Activated CD4-positive, alpha-beta memory T cell treated with anti-CD3 and anti-CD28 coated beads for 36 hours (primary cell): Measurements from ENCODE around the gene STAG1. TPM values are rescaled to one million over a fixed set of nuclear protein-coding genes. Genes with fewer than 3 reads are reported as not detected.
"Not testable (repeated sequence)": the region's sequence is repeated elsewhere in the genome, so short reads cannot be mapped to it uniquely, and the experiment has no call there.

ENCODE experiments used
- CTCF ChIA-PET: fragments of 350-600 bp; sonication (Branson Sonifier 250); formaldehyde crosslinking; loops from one replicate; lab custom pipeline; 2021; ENCODE audit warnings: antibody characterized with exemption, inconsistent platforms; lab: Charles Lee
- POLR2A ChIA-PET: fragments of 350-600 bp; sonication (Branson Sonifier 250); formaldehyde crosslinking; loops from one replicate; lab custom pipeline; 2021; ENCODE audit warnings: antibody characterized with exemption; lab: Charles Lee
- DNase-seq: peaks from one replicate; pipeline ENCODE4 v3.0.0-alpha.2; 2020
- H3K27ac Mint-ChIP-seq: one replicate; pipeline ENCODE4 v1.8.0; 2021; ENCODE audit warnings: mixed read lengths
- H3K27me3 Mint-ChIP-seq: one replicate; pipeline ENCODE4 v1.8.0; 2021; ENCODE audit warnings: mixed read lengths
- H3K36me3 Mint-ChIP-seq: one replicate; pipeline ENCODE4 v1.8.0; 2021; ENCODE audit warnings: mixed read lengths
- H3K4me1 Mint-ChIP-seq: one replicate; pipeline ENCODE4 v1.8.0; 2021; ENCODE audit warnings: low read depth, mixed read lengths
- H3K4me3 Mint-ChIP-seq: one replicate; pipeline ENCODE4 v1.8.0; 2021; ENCODE audit warnings: mild to moderate bottlenecking, mixed read lengths
- H3K9me3 Mint-ChIP-seq: one replicate; pipeline ENCODE4 v1.8.0; 2021; ENCODE audit warnings: mixed read lengths
- intact Hi-C: fragments of 100-400 bp; cut with micrococcal nuclease; formaldehyde crosslinking; loops from one replicate; pipeline ENCODE4 v1.15.1; 2023
- total RNA-seq, 2 experiments: library from RNA; stranded (reverse); gene quantifications; one replicate each; pipeline ENCODE4 v1.2.3, GENCODE V29; 2021

The STAG1 gene
- total RNA-seq, 2 experiments from 2014 or later: 30.6 to 32.3 TPM

- POLR2A ChIA-PET: interaction anchor here (0.6 kb wide), 1 partner anchor 230 kb away, joined by 3 read pairs; no protein-coding TSS in a partner anchor
- Mint-ChIP-seq H3K27ac (no peak overlapping the region), H3K27me3 (no peaks in the 10 kb centered on the region), H3K9me3 (no peaks in the 10 kb centered on the region), H3K4me3 (no peak overlapping the region), H3K4me1 (peaks cover 25% of the 10 kb centered on the region), H3K36me3 (peaks cover 2% of the 10 kb centered on the region)
- intact Hi-C loops: no loop called here
- no peak for DNase-seq
- CTCF ChIA-PET: interaction anchor here (0.6 kb wide), 2 partner anchors 22 to 81 kb away, joined by 3 read pairs; no protein-coding TSS in a partner anchor
Measured at GRCh38 chr3:136637176-136637575, 115.0 kb downstream of the STAG1 start.

GRCh38 chr3:136634821-136635220 lies 117.4 kb downstream of the STAG1 start:
- no peak overlapping the region for H3K27ac Mint-ChIP-seq

GRCh38 chr3:136632625-136633081 lies 119.5 kb downstream of the STAG1 start:
- DNase-seq: no peak
- Mint-ChIP-seq H3K36me3 (peaks cover 22% of the 10 kb centered on the region), H3K9me3 (peaks cover 9% of the 10 kb centered on the region), H3K4me1 (peaks cover 31% of the 10 kb centered on the region), H3K27ac (no peak overlapping the region), H3K27me3 (no peaks in the 10 kb centered on the region), H3K4me3 (no peak overlapping the region)
- POLR2A ChIA-PET: no interaction called here
- intact Hi-C loops: no loop called here
- CTCF ChIA-PET: no interaction called here

More at GRCh38 chr3:136634821-136635220, 117.4 kb downstream of the STAG1 start:
- ChIA-PET CTCF (no interaction called here), POLR2A (no interaction called here)
- no peaks in the 10 kb centered on the region for H3K27me3 Mint-ChIP-seq
- intact Hi-C loops: no loop called here
- peaks cover 31% of the 10 kb centered on the region for H3K4me1 Mint-ChIP-seq
- no peak for DNase-seq
- H3K4me3 Mint-ChIP-seq: no peak overlapping the region
- peaks cover 5% of the 10 kb centered on the region for H3K36me3 Mint-ChIP-seq
- no peaks in the 10 kb centered on the region for H3K9me3 Mint-ChIP-seq

- CTCF ChIA-PET: no interaction called here
- H3K27me3 Mint-ChIP-seq: no peaks in the 10 kb centered on the region
- no peak overlapping the region for H3K4me3 Mint-ChIP-seq
- POLR2A ChIA-PET: no interaction called here
- H3K9me3 Mint-ChIP-seq: peaks cover 10% of the 10 kb centered on the region
- H3K36me3 Mint-ChIP-seq: peaks cover 23% of the 10 kb centered on the region
- H3K4me1 Mint-ChIP-seq: peaks cover 24% of the 10 kb centered on the region
- intact Hi-C loops: no loop called here
- no peak overlapping the region for H3K27ac Mint-ChIP-seq
- no peak for DNase-seq
Measured at GRCh38 chr3:136631424-136631823, 120.8 kb downstream of the STAG1 start.

GRCh38 chr3:136630915-136631314 lies 121.3 kb downstream of the STAG1 start:
- Mint-ChIP-seq H3K27me3 (no peaks in the 10 kb centered on the region), H3K27ac (no peak overlapping the region), H3K4me1 (peaks cover 24% of the 10 kb centered on the region), H3K4me3 (no peak overlapping the region), H3K9me3 (peaks cover 10% of the 10 kb centered on the region), H3K36me3 (peaks cover 24% of the 10 kb centered on the region)
- POLR2A ChIA-PET: no interaction called here
- intact Hi-C loops: no loop called here
- CTCF ChIA-PET: no interaction called here
- DNase-seq: no peak

- intact Hi-C loops: no loop called here
- H3K9me3 Mint-ChIP-seq: peaks cover 10% of the 10 kb centered on the region
Measured at GRCh38 chr3:136626493-136626892, 125.7 kb downstream of the STAG1 start.

GRCh38 chr3:136624894-136625815 lies 127.0 kb downstream of the STAG1 start:
- no peak for DNase-seq
- peaks cover 9% of the 10 kb centered on the region for H3K4me1 Mint-ChIP-seq
- no peak overlapping the region for H3K4me3 Mint-ChIP-seq
- ChIA-PET CTCF (no interaction called here), POLR2A (no interaction called here)
- H3K9me3 Mint-ChIP-seq: peaks cover 10% of the 10 kb centered on the region
- intact Hi-C loops: no loop called here
- H3K36me3 Mint-ChIP-seq: peaks cover 30% of the 10 kb centered on the region
- H3K27me3 Mint-ChIP-seq: no peaks in the 10 kb centered on the region
- H3K27ac Mint-ChIP-seq: no peak overlapping the region

More at GRCh38 chr3:136626493-136626892, 125.7 kb downstream of the STAG1 start:
- H3K27ac Mint-ChIP-seq: no peak overlapping the region
- CTCF ChIA-PET: no interaction called here
- POLR2A ChIA-PET: no interaction called here
- H3K27me3 Mint-ChIP-seq: no peaks in the 10 kb centered on the region
- H3K36me3 Mint-ChIP-seq: peaks cover 28% of the 10 kb centered on the region
- H3K4me3 Mint-ChIP-seq: no peak overlapping the region
- DNase-seq: no peak
- H3K4me1 Mint-ChIP-seq: peaks cover 9% of the 10 kb centered on the region

GRCh38 chr3:136624371-136624770 lies 127.8 kb downstream of the STAG1 start:
- intact Hi-C loops: no loop called here
- ChIA-PET CTCF (no interaction called here), POLR2A (no interaction called here)
- Mint-ChIP-seq H3K27ac (no peak overlapping the region), H3K36me3 (peaks cover 27% of the 10 kb centered on the region), H3K9me3 (peaks cover 10% of the 10 kb centered on the region), H3K4me1 (peaks cover 9% of the 10 kb centered on the region), H3K27me3 (no peaks in the 10 kb centered on the region), H3K4me3 (no peak overlapping the region)
- no peak for DNase-seq

GRCh38 chr3:136621628-136622027 lies 130.6 kb downstream of the STAG1 start:
- DNase-seq: no peak
- H3K27ac Mint-ChIP-seq: no peak overlapping the region

GRCh38 chr3:136620436-136620835 lies 131.7 kb downstream of the STAG1 start:
- ChIA-PET POLR2A (interaction anchor here (0.5 kb wide), 1 partner anchor 279 kb away, joined by 4 read pairs; no protein-coding TSS in a partner anchor), CTCF (no interaction called here)
- intact Hi-C loops: no loop called here
- no peaks in the 10 kb centered on the region for H3K9me3 Mint-ChIP-seq
- peaks cover 19% of the 10 kb centered on the region for H3K36me3 Mint-ChIP-seq
- no peak for DNase-seq
- peak overlapping the region; percentile 13 for H3K27ac Mint-ChIP-seq
- peaks cover 13% of the 10 kb centered on the region for H3K4me1 Mint-ChIP-seq
- no peaks in the 10 kb centered on the region for H3K27me3 Mint-ChIP-seq
- H3K4me3 Mint-ChIP-seq: no peak overlapping the region

More at GRCh38 chr3:136621628-136622027, 130.6 kb downstream of the STAG1 start:
- ChIA-PET POLR2A (no interaction called here), CTCF (no interaction called here)
- no peaks in the 10 kb centered on the region for H3K9me3 Mint-ChIP-seq
- no peaks in the 10 kb centered on the region for H3K27me3 Mint-ChIP-seq
- H3K4me3 Mint-ChIP-seq: no peak overlapping the region
- intact Hi-C loops: no loop called here
- H3K36me3 Mint-ChIP-seq: peaks cover 19% of the 10 kb centered on the region
- H3K4me1 Mint-ChIP-seq: peaks cover 14% of the 10 kb centered on the region

GRCh38 chr3:136617969-136618525 lies 134.1 kb downstream of the STAG1 start:
- H3K4me1 Mint-ChIP-seq, POLR2A ChIA-PET, H3K27ac Mint-ChIP-seq, intact Hi-C loops, H3K4me3 Mint-ChIP-seq, H3K27me3 Mint-ChIP-seq, H3K9me3 Mint-ChIP-seq, CTCF ChIA-PET: not testable (repeated sequence)
- peaks cover 22% of the 10 kb centered on the region for H3K36me3 Mint-ChIP-seq
- DNase-seq: peak; percentile 22

GRCh38 chr3:136617198-136617597 lies 135.0 kb downstream of the STAG1 start:
- no peak overlapping the region for H3K27ac Mint-ChIP-seq
- intact Hi-C loops: no loop called here

More at GRCh38 chr3:136617198-136617597, 135.0 kb downstream of the STAG1 start:
- Mint-ChIP-seq H3K4me3 (no peak overlapping the region), H3K36me3 (peaks cover 21% of the 10 kb centered on the region), H3K9me3 (no peaks in the 10 kb centered on the region), H3K27me3 (no peaks in the 10 kb centered on the region), H3K4me1 (peaks cover 9% of the 10 kb centered on the region)
- DNase-seq: no peak
- ChIA-PET POLR2A (no interaction called here), CTCF (no interaction called here)
